Thyroid gland (tissue), 4 donors: ENCODE data around the gene LAMA4. TPM values are rescaled to one million over a fixed set of nuclear protein-coding genes. Genes with fewer than 3 reads are reported as not detected.
A peak's percentile ranks its signal among the peaks of the same experiment; 100 is the strongest.

Experiments used
- DNase-seq, 2 donors: peaks; one replicate each; pipeline ENCODE4 v3.0.0-alpha.2; 2019
- H3K27ac ChIP-seq, 3 donors: fragments of 200-600 bp; sonication (generic); 1 replicate in 2 of 3; 2 replicates in 1 of 3; pipeline ENCODE4 v1.5.1; 2016 to 2019; ENCODE audit warnings: mild to moderate bottlenecking in 1 of 3, moderate library complexity in 1 of 3
- H3K27me3 ChIP-seq: fragments of 200-600 bp; sonication (generic); one replicate; pipeline ENCODE4 v1.5.1; 2019
- H3K36me3 ChIP-seq, 2 donors: fragments of 200-600 bp; sonication (generic); one replicate each; pipeline ENCODE4 v1.5.1; 2016 to 2019
- H3K4me1 ChIP-seq, 2 donors: fragments of 200-600 bp; sonication (generic); one replicate each; pipeline ENCODE4 v1.5.1; 2017 to 2019
- H3K4me3 ChIP-seq, 3 donors: fragments of 200-600 bp; sonication (generic); replicated peaks in 1 of 3; 1 replicate in 2 of 3; 2 replicates in 1 of 3; pipeline ENCODE4 v1.5.1; 2016; ENCODE audit warnings: mild to moderate bottlenecking in 1 of 3
- H3K9me3 ChIP-seq: fragments of 200-600 bp; sonication (generic); one replicate; pipeline ENCODE4 v1.5.1; 2017
- CTCF ChIP-seq, 6 experiments: fragments of 200-600 bp in 3 of 6; fragments of 450-650 bp in 3 of 6; sonication (generic) in 3 of 6; IDR thresholded peaks; one replicate each; pipeline ENCODE4 v1.5.1; 2016 to 2019; ENCODE audit warnings: antibody characterized with exemption in 6 of 6, mild to moderate bottlenecking in 2 of 6, inconsistent platforms in 1 of 6, moderate library complexity in 1 of 6
- POLR2A ChIP-seq, 2 donors: fragments of 450-650 bp; IDR thresholded peaks; one replicate each; pipeline ENCODE4 v1.6.1; 2017; ENCODE audit warnings: antibody characterized with exemption in 2 of 2, mild to moderate bottlenecking in 2 of 2, moderate library complexity in 1 of 2
- WGBS, 2 donors: methylation state at CpG; one replicate each; pipeline ENCODE4 v1.1.5; 2017; 5-methylcytosine and 5-hydroxymethylcytosine counted together
- intact Hi-C: fragments of 100-400 bp; cut with DNase I; formaldehyde crosslinking; loops from one replicate; pipeline ENCODE4 v1.15.1; 2023
- total RNA-seq, 4 donors: library from RNA; depleted of rRNA; stranded (reverse); fragments of >200 nt; gene quantifications; one replicate each; pipeline ENCODE4 v1.2.3, GENCODE V29; 2016

The LAMA4 gene
- total RNA-seq, 4 donors from 2014 or later = 29.9 to 40.0 (median 35.3) TPM

GRCh38 chr6:112298021-112298745 is 43.8 kb upstream of the LAMA4 start:
- intact Hi-C loops = no loop called here
- H3K9me3 ChIP-seq = no peaks in the 10 kb centered on the region
- H3K4me3 ChIP-seq = peak overlapping the region in 1 of 3 donors; percentile 1
- TF ChIP-seq POLR2A (IDR thresholded peaks at IDR 0.05) (no peak), CTCF (IDR thresholded peaks at IDR 0.05) (no peak)
- H3K4me1 ChIP-seq = no peaks in the 10 kb centered on the region
- peak overlapping the region in 2 of 3 donors; percentile 43 to 56 for H3K27ac ChIP-seq
- no peaks in the 10 kb centered on the region for H3K36me3 ChIP-seq
- no peak for DNase-seq
- H3K27me3 ChIP-seq = no peaks in the 10 kb centered on the region
- WGBS, 2 donors = 79 to 80% methylated on average over 7 of the region's 7 CpGs

- no peak for DNase-seq
- no peak for TF ChIP-seq POLR2A (IDR thresholded peaks at IDR 0.05)
- no peaks in the 10 kb centered on the region for H3K27me3 ChIP-seq
- H3K9me3 ChIP-seq = no peaks in the 10 kb centered on the region
- intact Hi-C loops = no loop called here
- H3K4me1 ChIP-seq = no peaks in the 10 kb centered on the region
- H3K27ac ChIP-seq = no peak overlapping the region
- H3K36me3 ChIP-seq = no peaks in the 10 kb centered on the region
- no peak overlapping the region for H3K4me3 ChIP-seq
Observed at GRCh38 chr6:112296694-112297093, 42.3 kb upstream of the LAMA4 start.

- no peaks in the 10 kb centered on the region for H3K27me3 ChIP-seq
- no peaks in the 10 kb centered on the region for H3K9me3 ChIP-seq
- intact Hi-C loops = no loop called here
- no peak overlapping the region for H3K27ac ChIP-seq
- H3K36me3 ChIP-seq = no peaks in the 10 kb centered on the region
- H3K4me3 ChIP-seq = no peak overlapping the region
- H3K4me1 ChIP-seq = no peaks in the 10 kb centered on the region
- peak in 1 of 6 experiments; percentile 31 for TF ChIP-seq CTCF (IDR thresholded peaks at IDR 0.05)
- no peak for TF ChIP-seq POLR2A (IDR thresholded peaks at IDR 0.05)
- DNase-seq = peak; percentile 5 to 18
- WGBS, 2 donors = 41 to 49% methylated on average over 2 of the region's 2 CpGs
Observed at GRCh38 chr6:112296122-112296521, 41.8 kb upstream of the LAMA4 start.

GRCh38 chr6:112291161-112291762 is 36.9 kb upstream of the LAMA4 start:
- H3K27me3 ChIP-seq = no peaks in the 10 kb centered on the region
- no peaks in the 10 kb centered on the region for H3K36me3 ChIP-seq
- 60 to 73% methylated on average over 1 of the region's 1 CpG for WGBS, 2 donors
- no peak for DNase-seq
- H3K27ac ChIP-seq = no peak overlapping the region
- no peaks in the 10 kb centered on the region for H3K4me1 ChIP-seq
- no peak for TF ChIP-seq CTCF (IDR thresholded peaks at IDR 0.05)
- TF ChIP-seq POLR2A (IDR thresholded peaks at IDR 0.05) = no peak
- H3K9me3 ChIP-seq = no peaks in the 10 kb centered on the region
- intact Hi-C loops = no loop called here
- no peak overlapping the region for H3K4me3 ChIP-seq

- WGBS, 2 donors = 41 to 49% methylated on average over 4 of the region's 4 CpGs
- TF ChIP-seq CTCF (IDR thresholded peaks at IDR 0.05) (no peak), POLR2A (IDR thresholded peaks at IDR 0.05) (no peak)
- H3K27ac ChIP-seq = no peak overlapping the region
- intact Hi-C loops = no loop called here
- no peaks in the 10 kb centered on the region for H3K4me1 ChIP-seq
- no peak overlapping the region for H3K4me3 ChIP-seq
- H3K9me3 ChIP-seq = no peaks in the 10 kb centered on the region
- peak; percentile 14 to 17 for DNase-seq
- no peaks in the 10 kb centered on the region for H3K27me3 ChIP-seq
- H3K36me3 ChIP-seq = no peaks in the 10 kb centered on the region
Observed at GRCh38 chr6:112289038-112289566, 34.7 kb upstream of the LAMA4 start.
